GM19240 (cell line): Measurements from ENCODE around the gene CFAP61.
"Not testable (repeated sequence)": the region's sequence is repeated elsewhere in the genome, so short reads cannot be mapped to it uniquely, and the experiment has no call there.

ENCODE experiments used
- DNase-seq: peaks from one replicate; pipeline ENCODE4 v3.0.0; 2011; ENCODE audit warnings: low spot score; ENCODE audit not compliant: insufficient read length

CFAP61 gene

GRCh38 chr20:20089018-20089417 is 36.7 kb downstream of the CFAP61 start:
- DNase-seq: no peak

- no peak for DNase-seq
Measured at GRCh38 chr20:20089939-20090338, 37.6 kb downstream of the CFAP61 start.

- no peak for DNase-seq
Measured at GRCh38 chr20:20092827-20093226, 40.5 kb downstream of the CFAP61 start.

- no peak for DNase-seq
Measured at GRCh38 chr20:20094410-20094809, 42.1 kb downstream of the CFAP61 start.

DNA sequence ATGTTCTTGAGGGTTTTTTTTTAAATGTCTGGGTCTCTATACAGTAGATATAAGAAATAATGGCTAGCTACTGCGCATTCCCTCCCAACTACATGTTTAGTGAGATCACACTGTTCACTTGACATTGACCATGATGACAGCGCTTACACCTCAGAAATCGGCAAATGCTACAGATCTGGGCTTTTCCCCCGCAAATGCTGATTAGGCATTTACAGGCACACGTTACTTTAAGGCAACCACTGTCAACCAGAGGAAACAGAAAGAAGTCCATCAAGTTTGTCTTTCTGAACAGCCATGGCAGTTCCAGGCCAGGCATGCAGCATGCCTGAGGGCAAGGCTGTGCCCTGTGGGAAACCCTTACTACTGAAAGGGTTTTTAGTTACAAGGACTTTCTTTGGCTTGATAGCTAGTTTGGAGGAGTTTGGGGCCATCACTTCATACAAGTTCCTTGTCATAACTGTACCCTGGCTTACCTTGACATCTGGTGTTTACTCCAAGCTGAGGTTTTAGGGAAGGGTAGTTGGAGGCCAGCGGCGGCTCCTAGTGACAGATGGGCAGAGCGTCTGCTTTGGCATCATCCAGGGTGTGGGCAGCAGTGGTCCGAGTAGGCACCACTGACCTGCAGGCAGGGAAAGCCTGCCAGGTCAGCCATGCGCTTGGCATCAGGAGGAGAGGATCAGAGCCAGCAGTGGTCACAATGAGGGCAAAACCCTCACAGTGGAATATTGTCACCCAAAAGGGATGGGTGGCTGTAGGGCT is 43.0 kb downstream of the CFAP61 start:
- DNase-seq: no peak

DNA sequence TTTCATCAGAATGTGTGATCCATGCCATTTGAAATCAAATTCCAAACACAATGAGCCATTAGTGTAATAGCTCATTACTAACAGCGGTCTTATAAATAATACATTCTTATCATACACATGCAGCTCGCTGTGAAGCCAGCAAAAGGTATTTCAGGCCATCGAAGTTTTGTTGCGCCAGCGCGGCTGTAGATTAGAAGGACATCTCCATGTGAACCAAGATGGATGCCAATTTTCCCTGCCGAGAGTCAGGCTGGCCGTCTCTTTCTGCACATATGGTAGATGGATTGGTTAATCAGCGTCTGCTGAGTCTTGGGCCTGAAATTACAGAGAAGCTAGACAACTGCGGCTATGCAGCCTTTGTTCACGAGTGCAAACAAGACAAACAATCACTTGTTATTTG is 44.1 kb downstream of the CFAP61 start:
- no peak for DNase-seq

DNA sequence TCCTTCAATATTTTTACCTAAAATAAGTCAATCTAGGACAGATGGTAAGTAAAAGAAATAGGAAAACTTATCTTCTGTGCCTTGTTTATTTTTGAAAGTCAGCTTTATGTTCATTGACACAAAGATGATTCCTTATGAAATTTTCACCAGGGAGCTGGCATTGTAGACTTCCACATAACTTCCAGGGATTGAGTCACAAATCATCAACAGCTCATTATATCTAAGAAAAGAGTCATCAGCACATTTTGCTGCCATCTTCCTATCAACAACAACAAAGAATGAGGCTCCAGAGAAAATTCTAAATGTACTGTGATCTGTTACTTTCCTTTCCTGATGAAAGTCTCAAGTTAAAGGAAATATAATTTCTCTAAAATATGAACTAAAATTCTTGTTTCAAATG is 48.5 kb downstream of the CFAP61 start:
- DNase-seq: no peak

DNA sequence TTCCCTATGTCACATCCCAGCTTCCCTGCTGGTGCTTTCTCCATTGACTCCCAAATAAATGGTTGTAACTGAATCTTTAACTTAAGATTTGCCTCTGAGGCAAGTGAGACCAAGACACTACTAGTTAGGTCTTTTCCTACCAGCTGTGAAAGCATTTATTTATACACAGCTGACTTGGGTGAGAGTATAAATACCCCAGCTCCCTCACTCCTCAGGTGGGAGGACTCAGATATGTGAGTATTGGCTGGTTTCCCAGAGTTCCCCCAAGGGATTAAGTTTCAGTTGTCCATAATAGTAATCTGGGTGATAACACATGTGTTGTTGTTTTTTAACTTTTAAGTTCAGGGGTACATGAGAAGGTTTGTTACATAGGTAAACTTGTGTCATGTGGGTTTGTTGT is 49.8 kb downstream of the CFAP61 start:
- DNase-seq: no peak

- DNase-seq: no peak
Measured at GRCh38 chr20:20102716-20103258, 50.5 kb downstream of the CFAP61 start.

DNA sequence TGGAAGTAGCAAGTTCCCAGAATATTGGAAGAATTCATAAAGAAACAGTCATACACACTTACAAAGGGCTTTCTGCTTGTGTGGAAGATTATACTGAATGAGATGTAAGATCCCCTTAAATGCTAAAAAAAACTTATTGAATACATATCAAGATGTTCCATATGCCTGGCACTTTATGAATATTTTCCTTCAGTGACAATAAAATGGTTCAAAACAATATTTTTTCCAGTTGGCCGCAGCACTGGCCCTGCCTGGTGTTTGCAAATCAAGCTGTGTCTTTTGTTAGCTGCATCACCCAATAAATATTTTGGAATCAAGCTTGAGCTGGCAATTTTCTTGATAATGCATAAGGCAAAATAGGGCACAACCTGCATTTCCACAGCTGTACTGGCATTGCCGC is 51.2 kb downstream of the CFAP61 start:
- no peak for DNase-seq

DNA sequence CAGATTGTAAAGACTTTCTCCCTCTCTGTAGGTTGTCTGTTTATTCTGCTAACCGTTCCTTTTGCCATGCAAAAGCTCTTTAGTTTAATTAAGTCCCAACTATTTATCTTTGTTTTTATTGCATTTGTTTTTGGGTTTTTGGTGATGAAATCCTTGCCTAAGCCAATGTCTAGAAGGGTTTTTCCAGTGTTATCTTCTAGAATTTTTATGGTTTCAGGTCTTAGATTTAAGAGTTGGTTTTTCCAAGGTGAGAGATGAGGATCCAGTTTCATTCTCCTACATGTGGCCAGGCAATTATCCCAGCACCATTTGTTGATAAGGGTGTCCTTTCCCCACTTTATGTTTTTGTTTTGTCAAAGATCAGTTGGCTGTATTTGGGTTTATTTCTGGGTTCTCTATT is 70.9 kb downstream of the CFAP61 start:
- not testable (repeated sequence) for DNase-seq

DNA sequence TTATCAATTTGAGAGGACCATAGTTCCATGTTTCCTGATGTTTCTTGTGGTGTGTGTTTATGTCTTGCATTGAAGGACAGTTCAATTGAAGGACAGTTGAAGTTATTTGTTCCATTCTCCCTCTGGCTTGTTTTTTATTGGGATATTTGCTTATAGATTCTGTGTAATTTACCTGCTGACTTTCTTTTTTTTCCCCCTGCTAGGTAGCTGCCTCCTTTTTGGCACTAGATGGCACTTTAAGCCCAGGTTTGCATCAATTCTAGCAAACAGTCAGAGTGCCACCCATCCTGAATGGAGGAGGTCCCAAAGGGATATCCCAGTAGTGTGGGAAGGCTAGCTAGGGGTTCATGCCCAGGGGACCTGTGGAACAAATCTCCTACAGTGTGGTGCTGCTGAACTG is 78.1 kb downstream of the CFAP61 start:
- no peak for DNase-seq

GRCh38 chr20:20134941-20135575 is 82.7 kb downstream of the CFAP61 start:
- DNase-seq: no peak

DNA sequence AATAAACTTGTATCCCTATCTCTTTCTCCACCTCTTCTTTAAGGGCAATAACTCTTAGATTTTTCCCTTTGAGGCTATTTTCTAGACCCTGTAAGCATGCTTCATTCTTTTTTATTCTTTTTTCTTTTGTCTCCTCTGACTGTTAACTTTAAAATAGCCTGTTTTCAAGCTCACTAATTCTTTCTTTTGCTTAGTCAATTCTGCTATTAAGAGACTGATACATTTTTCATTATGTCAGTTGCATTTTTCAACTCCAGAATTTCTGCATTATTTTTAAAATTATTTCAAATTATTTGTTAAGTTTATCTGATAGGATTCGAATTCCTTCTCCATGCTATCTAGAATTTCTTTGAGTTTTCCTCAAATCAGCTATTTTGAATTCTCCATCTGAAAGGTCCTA is 84.0 kb downstream of the CFAP61 start:
- DNase-seq: no peak

DNA sequence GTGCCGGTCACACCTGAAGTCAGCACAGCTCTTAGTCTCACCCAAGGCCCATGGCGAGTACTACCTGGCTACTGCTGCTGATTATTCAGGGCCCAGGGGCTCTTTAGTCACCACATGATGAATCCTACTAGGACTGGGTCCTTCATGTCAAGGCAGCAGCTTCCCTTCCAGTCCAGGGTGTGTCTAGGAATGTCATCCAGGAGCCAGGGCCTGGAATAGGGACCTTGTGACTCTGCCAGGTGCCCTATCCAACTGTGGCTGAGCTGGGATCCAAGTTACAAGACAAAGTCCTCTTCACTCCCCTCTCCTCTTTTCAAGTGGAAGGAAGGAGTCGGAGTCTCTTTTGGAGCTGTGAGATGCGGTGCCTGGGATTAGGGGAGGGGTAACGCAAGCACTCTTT is 85.5 kb downstream of the CFAP61 start:
- no peak for DNase-seq

DNA sequence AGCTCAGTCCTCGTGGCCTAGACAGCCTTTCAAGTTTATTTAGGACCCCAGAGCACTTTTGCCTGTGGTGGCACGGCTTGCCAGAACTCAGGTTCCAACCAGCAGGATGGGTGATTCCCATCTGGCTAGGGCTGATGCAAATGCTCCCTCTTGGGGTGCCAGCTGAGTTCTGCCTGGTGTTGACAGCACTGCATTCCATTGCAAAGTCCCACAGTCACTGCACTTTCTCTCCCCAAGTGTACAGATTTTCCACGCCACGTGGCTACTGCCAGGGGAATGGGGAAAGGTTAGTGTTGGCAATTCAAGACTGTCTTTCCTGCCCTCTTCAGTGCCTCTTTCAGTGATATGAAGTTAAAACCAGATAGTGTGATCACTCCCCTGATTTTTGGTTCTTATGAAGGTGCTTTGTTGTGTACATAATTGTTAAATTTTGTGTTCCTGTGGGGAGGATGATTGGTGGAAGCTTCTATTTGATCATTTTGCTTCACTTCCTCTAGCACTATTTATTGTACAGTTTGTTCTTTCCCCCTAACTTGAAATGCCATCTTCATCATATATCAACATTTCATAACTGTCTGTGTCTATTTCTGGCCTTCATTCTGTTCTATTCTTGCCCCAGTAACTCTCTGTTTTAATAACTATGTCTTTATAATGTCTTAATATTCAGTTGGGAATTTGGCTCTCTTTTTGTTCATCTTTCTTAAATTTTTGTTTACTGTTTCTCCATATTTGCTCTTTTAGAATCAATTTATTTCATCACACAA is 86.2 kb downstream of the CFAP61 start:
- no peak for DNase-seq

GRCh38 chr20:20139403-20139802 is 87.1 kb downstream of the CFAP61 start:
- no peak for DNase-seq

- no peak for DNase-seq
Measured at GRCh38 chr20:20143165-20143564, 90.8 kb downstream of the CFAP61 start.

GRCh38 chr20:20143646-20144045 is 91.3 kb downstream of the CFAP61 start:
- DNase-seq: no peak

DNA sequence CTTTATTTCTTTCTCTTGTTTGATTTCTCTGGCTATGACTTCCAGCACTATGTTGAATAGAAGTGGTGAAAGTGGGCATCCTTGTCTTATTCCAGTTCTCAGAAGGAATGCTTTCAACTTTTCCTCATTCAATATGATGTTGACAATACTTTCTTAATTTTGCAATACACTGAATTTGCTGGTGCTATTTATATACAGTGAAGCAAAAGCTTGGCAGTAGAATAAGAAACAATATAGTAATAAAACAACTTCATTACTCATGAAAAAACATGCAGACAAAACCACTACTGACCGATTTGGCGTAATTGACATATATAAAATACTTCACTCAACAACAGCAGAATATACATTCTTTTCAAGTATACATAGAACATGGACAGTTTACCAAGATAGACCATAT is 96.4 kb downstream of the CFAP61 start:
- DNase-seq: no peak

- no peak for DNase-seq
Measured at GRCh38 chr20:20150241-20150640, 97.9 kb downstream of the CFAP61 start.

GRCh38 chr20:20160520-20160919 is 108.2 kb downstream of the CFAP61 start:
- DNase-seq: no peak
